Endothelial cell (in vitro differentiated cells): ENCODE results near the gene CMBL. TPM values are rescaled to one million over a fixed set of nuclear protein-coding genes. Genes with fewer than 3 reads are reported as not detected.
"Not testable (repeated sequence)": the region's sequence is repeated elsewhere in the genome, so short reads cannot be mapped to it uniquely, and the experiment has no call there.

Experiments
- DNase-seq: peaks from one replicate; pipeline ENCODE4 v3.0.0; 2021; ENCODE audit warnings: low spot score
- H3K27ac Mint-ChIP-seq: one replicate; pipeline ENCODE4 v1.8.0; 2021; ENCODE audit warnings: mixed read lengths, inconsistent platforms; ENCODE audit not compliant: unreplicated experiment
- H3K27me3 Mint-ChIP-seq: one replicate; pipeline ENCODE4 v1.8.0; 2021; ENCODE audit warnings: mild to moderate bottlenecking, moderate library complexity, mixed read lengths, inconsistent platforms; ENCODE audit not compliant: unreplicated experiment
- H3K36me3 Mint-ChIP-seq: one replicate; pipeline ENCODE4 v1.8.0; 2021; ENCODE audit warnings: mild to moderate bottlenecking, low read depth, mixed read lengths, inconsistent platforms; ENCODE audit not compliant: unreplicated experiment
- H3K4me1 Mint-ChIP-seq: one replicate; pipeline ENCODE4 v1.8.0; 2021; ENCODE audit warnings: mild to moderate bottlenecking, mixed read lengths, inconsistent platforms; ENCODE audit not compliant: unreplicated experiment
- H3K4me3 Mint-ChIP-seq: one replicate; pipeline ENCODE4 v1.8.0; 2021; ENCODE audit warnings: mild to moderate bottlenecking, mixed read lengths, inconsistent platforms; ENCODE audit not compliant: unreplicated experiment
- H3K9me3 Mint-ChIP-seq: one replicate; pipeline ENCODE4 v1.8.0; 2021; ENCODE audit warnings: mixed read lengths, inconsistent platforms; ENCODE audit not compliant: unreplicated experiment
- CTCF ChIP-seq: fragments of 200-600 bp; sonication (generic); IDR thresholded peaks from one replicate; pipeline ENCODE4 v1.5.0; 2021; ENCODE audit warnings: antibody characterized with exemption; ENCODE audit not compliant: unreplicated experiment
- total RNA-seq: library from RNA; stranded (reverse); fragmentation: NEBNext Ultra II Directional; extraction: Animal tissue kit (Norgen Biotek cat#: 25700); gene quantifications from one replicate; pipeline ENCODE4 v1.2.1, GENCODE V29; 2021; ENCODE audit not compliant: unreplicated experiment

The CMBL gene
- total RNA-seq, 1 donor from 2014 or later: 13.1 TPM

GRCh38 chr5:10250806-10251276 lies 56.9 kb downstream of the CMBL start:
- H3K9me3 Mint-ChIP-seq: no peaks in the 10 kb centered on the region
- H3K4me1 Mint-ChIP-seq: peaks cover 22% of the 10 kb centered on the region
- H3K27me3 Mint-ChIP-seq: peaks cover 10% of the 10 kb centered on the region
- peak overlapping the region; percentile 91 for H3K27ac Mint-ChIP-seq
- peaks cover 13% of the 10 kb centered on the region for H3K36me3 Mint-ChIP-seq
- peak overlapping the region; percentile 99 for H3K4me3 Mint-ChIP-seq
- TF ChIP-seq CTCF: no peak
- DNase-seq: peak; percentile 15

GRCh38 chr5:10249948-10250805 lies 57.5 kb downstream of the CMBL start, which contains the start of gene CCT5:
CCT5 (plus strand) TSS chr5:10250280; CDS start chr5:10250341, 61 bp downstream.
- Mint-ChIP-seq H3K9me3 (no peaks in the 10 kb centered on the region), H3K4me3 (peak within 1 kb of the TSS; percentile 99), H3K27me3 (peaks cover 10% of the 10 kb centered on the region), H3K36me3 (peaks cover 8% of the 10 kb centered on the region), H3K4me1 (peaks cover 22% of the 10 kb centered on the region), H3K27ac (peak within 1 kb of the TSS; percentile 99)
- peak; percentile 78 for DNase-seq
- no peak for TF ChIP-seq CTCF

GRCh38 chr5:10248378-10249260 lies 59.1 kb downstream of the CMBL start:
- peaks cover 8% of the 10 kb centered on the region for H3K27me3 Mint-ChIP-seq
- peaks cover 19% of the 10 kb centered on the region for H3K4me1 Mint-ChIP-seq
- no peaks in the 10 kb centered on the region for H3K9me3 Mint-ChIP-seq
- TF ChIP-seq CTCF: no peak
- peak overlapping the region; percentile 95 for H3K4me3 Mint-ChIP-seq
- peak overlapping the region; percentile 82 for H3K27ac Mint-ChIP-seq
- no peaks in the 10 kb centered on the region for H3K36me3 Mint-ChIP-seq
- DNase-seq: no peak

GRCh38 chr5:10247217-10247616 lies 60.5 kb downstream of the CMBL start:
- not testable (repeated sequence) for H3K36me3 Mint-ChIP-seq, H3K9me3 Mint-ChIP-seq, H3K27me3 Mint-ChIP-seq, H3K27ac Mint-ChIP-seq, DNase-seq, H3K4me3 Mint-ChIP-seq
- peaks cover 19% of the 10 kb centered on the region for H3K4me1 Mint-ChIP-seq

GRCh38 chr5:10246761-10247160 lies 60.9 kb downstream of the CMBL start:
- no peaks in the 10 kb centered on the region for H3K9me3 Mint-ChIP-seq
- H3K4me1 Mint-ChIP-seq: peaks cover 16% of the 10 kb centered on the region
- no peak overlapping the region for H3K4me3 Mint-ChIP-seq
- H3K36me3 Mint-ChIP-seq: no peaks in the 10 kb centered on the region
- DNase-seq: no peak
- H3K27ac Mint-ChIP-seq: no peak overlapping the region
- no peak for TF ChIP-seq CTCF
- H3K27me3 Mint-ChIP-seq: peaks cover 6% of the 10 kb centered on the region
